ENCODE data around the gene BICRA.

GRCh38 chr19:47625650-47626049, 16.7 kb downstream of the BICRA start:
- TF ChIP-seq POLR2AphosphoS5 (IDR thresholded peaks at IDR 0.05; ENCODE audit: low read depth, low read length) (no peak), POLR2A (IDR thresholded peaks at IDR 0.05; ENCODE audit: low read depth, low read length) (no peak), TAF1 (IDR thresholded peaks at IDR 0.05; ENCODE audit: low read depth, low read length) (no peak), SPI1 (IDR thresholded peaks at IDR 0.05; ENCODE audit: low read depth, low read length) (no peak), PAX5 (IDR thresholded peaks at IDR 0.05; ENCODE audit: insufficient read depth, low read length, severe bottlenecking) (no peak), POU2F2 (IDR thresholded peaks at IDR 0.05; ENCODE audit: low read depth, low read length) (no peak)
